ENCODE results near the gene CCN6. TPM values are rescaled to one million over a fixed set of nuclear protein-coding genes. Genes with fewer than 3 reads are reported as not detected.
A peak's percentile ranks its signal among the peaks of the same experiment; 100 is the strongest.

CCN6 gene
- total and polyA plus RNA-seq, 12 donors: not detected

GRCh38 chr6:112022749-112023148 is 31.2 kb upstream of the CCN6 start:
- no peak for TF ChIP-seq CTCF (IDR thresholded peaks at IDR 0.05)
- intact Hi-C loops (cut with DNase I): no loop called here
- no peak for DNase-seq
- Histone ChIP-seq H3K4me1 (peaks cover 0 to 24% (median 16%) of the 10 kb centered on the region in 9 donors), H3K27ac (no peak overlapping the region), H3K9me3 (peaks cover 0 to 10% (median 0%) of the 10 kb centered on the region in 11 donors), H3K4me3 (no peak overlapping the region), H3K36me3 (no peaks in the 10 kb centered on the region), H3K27me3 (no peaks in the 10 kb centered on the region)
- ATAC-seq: no peak

DNA sequence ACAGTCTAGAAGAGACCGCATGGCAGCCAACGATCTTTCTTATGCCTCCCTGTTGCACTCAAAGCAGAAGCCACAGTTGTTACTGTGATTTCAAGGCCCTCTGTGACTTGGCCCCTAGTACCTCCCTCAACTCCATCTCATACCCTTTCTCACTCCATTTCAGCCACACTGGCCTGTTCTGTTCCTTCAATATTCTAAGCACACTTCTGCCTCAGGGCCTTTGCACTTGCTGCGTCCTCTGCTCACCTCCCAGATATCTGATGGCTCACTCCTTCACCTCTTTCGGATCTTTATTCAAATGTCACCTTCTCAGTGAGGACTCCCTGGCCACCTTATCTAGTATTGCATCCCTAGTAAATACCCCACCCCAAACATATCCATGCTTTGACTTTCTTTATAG is 29.4 kb upstream of the CCN6 start:
- no peak for TF ChIP-seq CTCF (IDR thresholded peaks at IDR 0.05)
- H3K4me3 ChIP-seq: no peak overlapping the region
- no peaks in the 10 kb centered on the region for H3K36me3 ChIP-seq
- 96 to 100% methylated on average over 4 of the region's 4 CpGs for WGBS, 2 donors
- no peaks in the 10 kb centered on the region for H3K27me3 ChIP-seq
- ATAC-seq (no peak), DNase-seq (no peak)
- peaks cover 0 to 11% (median 6%) of the 10 kb centered on the region in 9 donors for H3K4me1 ChIP-seq
- no peak overlapping the region for H3K27ac ChIP-seq
- peaks cover 0 to 10% (median 0%) of the 10 kb centered on the region in 11 donors for H3K9me3 ChIP-seq
- intact Hi-C loops (cut with DNase I): no loop called here

DNA sequence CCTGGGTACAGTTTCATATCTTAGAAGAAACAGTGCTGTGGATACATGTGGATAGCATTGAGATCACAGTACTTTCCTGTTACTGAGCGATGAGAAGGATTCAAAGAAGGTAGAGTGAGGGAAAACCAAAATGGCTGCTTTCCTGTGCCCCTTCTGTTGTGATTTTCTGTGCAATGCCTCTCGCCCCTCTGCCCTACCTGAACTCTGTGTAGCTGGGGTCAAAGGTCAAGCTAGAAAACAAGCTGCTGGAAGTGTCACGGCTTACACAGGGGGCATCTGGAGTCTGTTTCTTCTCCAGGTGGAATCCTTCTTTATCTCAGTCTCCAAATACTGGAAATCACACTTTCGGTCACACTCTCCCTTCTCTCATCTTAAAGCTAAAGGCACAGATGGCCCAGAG is 27.0 kb upstream of the CCN6 start:
- H3K36me3 ChIP-seq: no peaks in the 10 kb centered on the region
- 96 to 98% methylated on average over 4 of the region's 4 CpGs for WGBS, 2 donors
- H3K4me3 ChIP-seq: no peak overlapping the region
- H3K27ac ChIP-seq: peak overlapping the region in 1 of 10 donors; percentile 49
- DNase-seq (no peak), ATAC-seq (no peak)
- H3K27me3 ChIP-seq: peaks cover 0 to under 1% (median 0%) of the 10 kb centered on the region in 7 donors
- intact Hi-C loops (cut with DNase I): no loop called here
- no peak for TF ChIP-seq CTCF (IDR thresholded peaks at IDR 0.05)
- peaks cover 0 to 20% (median 9%) of the 10 kb centered on the region in 9 donors for H3K4me1 ChIP-seq
- H3K9me3 ChIP-seq: peaks cover 0 to 10% (median 0%) of the 10 kb centered on the region in 11 donors

- peaks cover 0 to 6% (median 0%) of the 10 kb centered on the region in 7 donors for H3K27me3 ChIP-seq
- no peak overlapping the region for H3K4me3 ChIP-seq
- ATAC-seq: peak in 2 of 8 donors; percentile 33
Observed at GRCh38 chr6:112027942-112028674, 25.8 kb upstream of the CCN6 start.

More at GRCh38 chr6:112027942-112028674, 25.8 kb upstream of the CCN6 start:
- WGBS, 2 donors: 79 to 94% methylated on average over 3 of the region's 3 CpGs
- intact Hi-C loops (cut with DNase I): no loop called here
- Histone ChIP-seq H3K9me3 (peaks cover 0 to 10% (median 0%) of the 10 kb centered on the region in 11 donors), H3K27ac (peak overlapping the region in 1 of 10 donors; percentile 49), H3K4me1 (peaks cover 0 to 21% (median 9%) of the 10 kb centered on the region in 9 donors), H3K36me3 (no peaks in the 10 kb centered on the region)
- DNase-seq: no peak
- TF ChIP-seq CTCF (IDR thresholded peaks at IDR 0.05): no peak

All from heart right ventricle (tissue), 16 donors.